Liver (tissue), 9 donors: ENCODE data around the gene ADCY2. TPM values are rescaled to one million over a fixed set of nuclear protein-coding genes. Genes with fewer than 3 reads are reported as not detected.

Experiments used
- DNase-seq: peaks from one replicate; pipeline ENCODE4 v3.0.0-alpha.2; 2017; ENCODE audit warnings: low spot score
- H3K27ac ChIP-seq, 2 donors: one replicate each; pipeline ENCODE4 v1.7.0; 2013; ENCODE audit warnings: inconsistent platforms in 2 of 2, low read length in 2 of 2, control low read depth in 1 of 2, low read depth in 1 of 2, mild to moderate bottlenecking in 1 of 2
- H3K27me3 ChIP-seq, 4 donors: one replicate each; pipeline versions ENCODE4 v1.6.1 to v1.7.0; 2013; ENCODE audit warnings: low read length in 3 of 4, inconsistent platforms in 1 of 4, mild to moderate bottlenecking in 1 of 4, moderate library complexity in 1 of 4; ENCODE audit not compliant: control insufficient read depth in 4 of 4, insufficient read depth in 4 of 4
- H3K36me3 ChIP-seq, 4 donors: one replicate each; pipeline versions ENCODE4 v1.6.1 to v1.7.0; 2013; ENCODE audit warnings: low read length in 3 of 4, mild to moderate bottlenecking in 3 of 4, low read depth in 1 of 4, moderate library complexity in 1 of 4; ENCODE audit not compliant: control insufficient read depth in 4 of 4, insufficient read depth in 3 of 4
- H3K4me1 ChIP-seq, 4 donors: one replicate each; pipeline versions ENCODE4 v1.6.1 to v1.7.0; 2013; ENCODE audit warnings: low read length in 3 of 4, mild to moderate bottlenecking in 3 of 4, moderate library complexity in 1 of 4; ENCODE audit not compliant: control insufficient read depth in 4 of 4, insufficient read depth in 4 of 4
- H3K4me3 ChIP-seq, 3 donors: one replicate each; pipeline versions ENCODE4 v1.6.1 to v1.7.0; 2013; ENCODE audit warnings: low read length in 3 of 3, control low read depth in 1 of 3, low read depth in 1 of 3, mild to moderate bottlenecking in 1 of 3
- H3K9ac ChIP-seq, 2 donors: one replicate each; pipeline ENCODE4 v1.7.0; 2013; ENCODE audit warnings: low read length in 2 of 2, mild to moderate bottlenecking in 2 of 2, moderate library complexity in 2 of 2, control low read depth in 1 of 2, low read depth in 1 of 2
- H3K9me3 ChIP-seq, 4 donors: one replicate each; pipeline versions ENCODE4 v1.6.1 to v1.7.0; 2013; ENCODE audit warnings: low read length in 3 of 4; ENCODE audit not compliant: control insufficient read depth in 4 of 4
- CTCF ChIP-seq: fragments of 150-350 bp; IDR thresholded peaks from 2 replicates; pipeline ENCODE4 v1.5.1; 2017; ENCODE audit warnings: improper control_type of control experiment, low read depth, low read length; ENCODE audit not compliant: missing input control
- EGR1 ChIP-seq, 2 donors: IDR thresholded peaks; 2 replicates each; pipeline ENCODE4 v1.6.1; 2016 to 2018; ENCODE audit warnings: antibody characterized with exemption in 2 of 2, low read depth in 2 of 2
- FOXA1 ChIP-seq: IDR thresholded peaks from 2 replicates; pipeline ENCODE4 v1.6.1; 2016; ENCODE audit warnings: antibody characterized with exemption
- FOXA2 ChIP-seq: IDR thresholded peaks from 2 replicates; pipeline ENCODE4 v1.6.1; 2016; ENCODE audit warnings: antibody characterized with exemption
- GABPA ChIP-seq, 2 donors: IDR thresholded peaks in 1 of 2; conservative IDR thresholded peaks in 1 of 2; 2 replicates each; pipeline ENCODE4 v1.6.1; 2016; ENCODE audit warnings: antibody characterized with exemption in 2 of 2, mild to moderate bottlenecking in 1 of 2, moderate library complexity in 1 of 2
- HNF4A ChIP-seq, 2 donors: conservative IDR thresholded peaks; 2 replicates each; pipeline ENCODE4 v1.6.1; 2016; ENCODE audit warnings: antibody characterized with exemption in 2 of 2, mild to moderate bottlenecking in 2 of 2
- HNF4G ChIP-seq: IDR thresholded peaks from 2 replicates; pipeline ENCODE4 v1.6.1; 2016; ENCODE audit warnings: antibody characterized with exemption
- NR2F2 ChIP-seq: IDR thresholded peaks from 2 replicates; pipeline ENCODE4 v1.6.1; 2016; ENCODE audit warnings: antibody characterized with exemption
- REST ChIP-seq: IDR thresholded peaks from 2 replicates; pipeline ENCODE4 v1.6.1; 2016; ENCODE audit warnings: antibody characterized with exemption, mild to moderate bottlenecking
- RXRA ChIP-seq, 2 donors: IDR thresholded peaks; 2 replicates each; pipeline ENCODE4 v1.6.1; 2017 to 2018; ENCODE audit warnings: antibody characterized with exemption in 2 of 2, mild to moderate bottlenecking in 1 of 2
- SP1 ChIP-seq: IDR thresholded peaks from 2 replicates; pipeline ENCODE4 v1.6.1; 2018; ENCODE audit warnings: antibody characterized with exemption, mild to moderate bottlenecking
- TAF1 ChIP-seq: conservative IDR thresholded peaks from 2 replicates; pipeline ENCODE4 v1.6.1; 2016; ENCODE audit warnings: antibody characterized with exemption, mild to moderate bottlenecking
- YY1 ChIP-seq: IDR thresholded peaks from 2 replicates; pipeline ENCODE4 v1.6.1; 2016; ENCODE audit warnings: antibody characterized with exemption, mild to moderate bottlenecking
- WGBS: extraction: QIAGEN DNeasy Blood & Tissue Kit; methylation state at CpG from one replicate; pipeline ENCODE4 v1.1.7; 2013; 5-methylcytosine and 5-hydroxymethylcytosine counted together
- polyA plus RNA-seq, 2 donors: library from polyadenylated mRNA; stranded (reverse) in 1 of 2; unstranded in 1 of 2; fragments of 200-250 nt in 1 of 2; fragments of >200 nt in 1 of 2; fragmentation: Nextera tagmentation in 1 of 2; extraction: Ambion mirVana in 1 of 2; gene quantifications; one replicate each; pipeline versions ENCODE4 v1.2.1 to v1.2.3, GENCODE V29; 2013 to 2015
- total RNA-seq, 2 donors: library from RNA; depleted of rRNA; stranded (reverse); fragments of >200 nt; gene quantifications; one replicate each; pipeline ENCODE4 v1.2.3, GENCODE V29; 2014
- TF ChIP-seq, protein P1 (sequence below): IDR thresholded peaks from 2 replicates; pipeline ENCODE4 v1.6.1; 2016; ENCODE audit warnings: antibody characterized with exemption
- TF ChIP-seq, protein P2 (sequence below): IDR thresholded peaks from 2 replicates; pipeline ENCODE4 v1.6.1; 2016; ENCODE audit warnings: antibody characterized with exemption
- TF ChIP-seq, protein P3 (sequence below): IDR thresholded peaks from 2 replicates; pipeline ENCODE4 v1.6.1; 2016; ENCODE audit warnings: antibody characterized with exemption
- donor health status: healthy.
- donor health status: healthy.
- donor health status: healthy.
- donor health status: healthy.
- donor health status: healthy.

ADCY2 gene
- total and polyA plus RNA-seq, 4 donors = not detected

GRCh38 chr5:7396713-7397454 is 946 bp downstream of the ADCY2 start:
- H3K4me3 ChIP-seq = no peak overlapping the region
- no peak for DNase-seq
- H3K4me1 ChIP-seq = peaks cover 2 to 6% (median 6%) of the 10 kb centered on the region in 4 donors
- no peak overlapping the region for H3K27ac ChIP-seq
- H3K36me3 ChIP-seq = no peaks in the 10 kb centered on the region
- H3K27me3 ChIP-seq = peaks cover 0 to 20% (median 13%) of the 10 kb centered on the region in 4 donors
- peaks cover 0 to 4% (median 1%) of the 10 kb centered on the region in 4 donors for H3K9me3 ChIP-seq
- TF ChIP-seq EGR1 (IDR thresholded peaks at IDR 0.05; ENCODE audit: low read depth in 2 of 2) (no peak), FOXA2 (no peak), GABPA (IDR thresholded peaks at IDR 0.05 in 1 of 2, conservative IDR thresholded peaks at IDR 0.05 in 1 of 2) (no peak), SP1 (no peak)
- TF ChIP-seq, protein P1, sequence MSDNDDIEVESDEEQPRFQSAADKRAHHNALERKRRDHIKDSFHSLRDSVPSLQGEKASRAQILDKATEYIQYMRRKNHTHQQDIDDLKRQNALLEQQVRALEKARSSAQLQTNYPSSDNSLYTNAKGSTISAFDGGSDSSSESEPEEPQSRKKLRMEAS = no peak
- 8% methylated on average over 27 of the region's 27 CpGs for WGBS
- H3K9ac ChIP-seq = no peak overlapping the region

DNA sequence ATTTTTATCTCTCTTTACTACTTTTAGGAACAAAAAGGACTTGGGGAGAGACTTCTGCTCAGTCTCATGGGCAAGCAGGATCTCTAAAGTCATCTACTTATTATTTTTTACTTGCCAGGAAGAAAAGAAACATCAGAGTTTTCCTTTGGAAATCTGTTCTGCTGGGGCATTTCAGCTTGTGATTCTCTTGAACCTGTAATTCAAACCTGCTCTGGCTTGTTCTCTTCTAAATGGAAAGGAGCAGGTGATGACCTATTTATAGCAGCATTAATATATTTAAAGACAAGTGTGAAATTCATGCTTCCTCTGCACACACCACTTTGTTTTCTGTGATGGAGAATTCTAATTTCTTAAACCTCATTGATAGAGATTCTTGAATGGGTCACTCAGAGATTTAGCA is 2.0 kb downstream of the ADCY2 start:
- Histone ChIP-seq H3K9me3 (peaks cover 0 to 4% (median 1%) of the 10 kb centered on the region in 4 donors), H3K27ac (no peak overlapping the region), H3K4me1 (peaks cover 2 to 6% (median 6%) of the 10 kb centered on the region in 4 donors), H3K9ac (no peak overlapping the region), H3K36me3 (no peaks in the 10 kb centered on the region), H3K4me3 (no peak overlapping the region), H3K27me3 (peaks cover 0 to 22% (median 14%) of the 10 kb centered on the region in 4 donors)
- TF ChIP-seq, protein P2, sequence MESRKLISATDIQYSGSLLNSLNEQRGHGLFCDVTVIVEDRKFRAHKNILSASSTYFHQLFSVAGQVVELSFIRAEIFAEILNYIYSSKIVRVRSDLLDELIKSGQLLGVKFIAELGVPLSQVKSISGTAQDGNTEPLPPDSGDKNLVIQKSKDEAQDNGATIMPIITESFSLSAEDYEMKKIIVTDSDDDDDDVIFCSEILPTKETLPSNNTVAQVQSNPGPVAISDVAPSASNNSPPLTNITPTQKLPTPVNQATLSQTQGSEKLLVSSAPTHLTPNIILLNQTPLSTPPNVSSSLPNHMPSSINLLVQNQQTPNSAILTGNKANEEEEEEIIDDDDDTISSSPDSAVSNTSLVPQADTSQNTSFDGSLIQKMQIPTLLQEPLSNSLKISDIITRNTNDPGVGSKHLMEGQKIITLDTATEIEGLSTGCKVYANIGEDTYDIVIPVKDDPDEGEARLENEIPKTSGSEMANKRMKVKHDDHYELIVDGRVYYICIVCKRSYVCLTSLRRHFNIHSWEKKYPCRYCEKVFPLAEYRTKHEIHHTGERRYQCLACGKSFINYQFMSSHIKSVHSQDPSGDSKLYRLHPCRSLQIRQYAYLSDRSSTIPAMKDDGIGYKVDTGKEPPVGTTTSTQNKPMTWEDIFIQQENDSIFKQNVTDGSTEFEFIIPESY = no peak
- no peak for TF ChIP-seq FOXA1
- no peak for DNase-seq

GRCh38 chr5:7398596-7399280 is 2.8 kb downstream of the ADCY2 start:
- 77% methylated on average over 6 of the region's 6 CpGs for WGBS
- H3K27ac ChIP-seq = no peak overlapping the region
- H3K27me3 ChIP-seq = peaks cover 0 to 22% (median 14%) of the 10 kb centered on the region in 4 donors
- no peak overlapping the region for H3K4me3 ChIP-seq
- no peak overlapping the region for H3K9ac ChIP-seq
- DNase-seq = no peak
- no peaks in the 10 kb centered on the region for H3K36me3 ChIP-seq
- H3K9me3 ChIP-seq = peaks cover 0 to 4% (median 1%) of the 10 kb centered on the region in 4 donors
- H3K4me1 ChIP-seq = peaks cover 2 to 6% (median 6%) of the 10 kb centered on the region in 4 donors
- TF ChIP-seq HNF4A (conservative IDR thresholded peaks at IDR 0.05) = no peak
- TF ChIP-seq YY1 = no peak
- no peak for TF ChIP-seq NR2F2
- no peak for TF ChIP-seq GABPA (IDR thresholded peaks at IDR 0.05 in 1 of 2, conservative IDR thresholded peaks at IDR 0.05 in 1 of 2)
- TF ChIP-seq, protein P3, sequence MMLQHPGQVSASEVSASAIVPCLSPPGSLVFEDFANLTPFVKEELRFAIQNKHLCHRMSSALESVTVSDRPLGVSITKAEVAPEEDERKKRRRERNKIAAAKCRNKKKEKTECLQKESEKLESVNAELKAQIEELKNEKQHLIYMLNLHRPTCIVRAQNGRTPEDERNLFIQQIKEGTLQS = no peak
- TF ChIP-seq TAF1 = no peak
- no peak for TF ChIP-seq SP1
- TF ChIP-seq, protein P2 = no peak
- TF ChIP-seq FOXA2 = no peak
- TF ChIP-seq HNF4G = no peak
- no peak for TF ChIP-seq RXRA (IDR thresholded peaks at IDR 0.05)
- no peak for TF ChIP-seq CTCF
- TF ChIP-seq REST = no peak
